Mucosa of gallbladder (tissue), 1 donor: Measurements from ENCODE around the gene RANGAP1. TPM values are rescaled to one million over a fixed set of nuclear protein-coding genes. Genes with fewer than 3 reads are reported as not detected.

ENCODE experiments used
- DNase-seq: peaks from one replicate; pipeline ENCODE4 v3.0.0-alpha.2; 2020; ENCODE audit warnings: low spot score
- total RNA-seq: library from RNA; stranded (reverse); gene quantifications from one replicate; pipeline ENCODE4 v1.2.1, GENCODE V29; 2021
- donor health status: DM: no; HTN: no; CAD: no.

RANGAP1 gene
- total RNA-seq, 1 donor from 2014 or later, result 85.6 TPM

- no peak for DNase-seq
Observed at GRCh38 chr22:41201141-41201540, 84.8 kb downstream of the RANGAP1 start.

GRCh38 chr22:41198027-41198580 lies 87.9 kb downstream of the RANGAP1 start:
- DNase-seq, result peak; percentile 43

- peak; percentile 79 for DNase-seq
Observed at GRCh38 chr22:41197038-41197972, 88.7 kb downstream of the RANGAP1 start.

Other genes starting within 250 kb of the RANGAP1 start
- gene EP300, start 193.6 kb downstream of the RANGAP1 start, total RNA-seq, result 69.3 TPM
- gene L3MBTL2, start 80.9 kb downstream of the RANGAP1 start, total RNA-seq, result 28.3 TPM
- gene CHADL, start 45.3 kb downstream of the RANGAP1 start, total RNA-seq, result 5.4 TPM
- 80.3 TPM for gene ZC3H7B, start 15.3 kb upstream of the RANGAP1 start, total RNA-seq
- 28.4 TPM for gene TEF, start 95.8 kb upstream of the RANGAP1 start, total RNA-seq
- 131 TPM for gene TOB2, start 160.6 kb upstream of the RANGAP1 start, total RNA-seq
- gene PHF5A, start 182.5 kb upstream of the RANGAP1 start, total RNA-seq, result 29.1 TPM
- gene ACO2, start 182.9 kb upstream of the RANGAP1 start, total RNA-seq, result 172 TPM